Stimulated activated CD8-positive, alpha-beta memory T cell treated with anti-CD3 and anti-CD28 coated beads, Interleukin-7, amount 100 ng/mL, for 4 hours (primary cell): ENCODE results near the gene CKB.
"Not testable (repeated sequence)": the region's sequence is repeated elsewhere in the genome, so short reads cannot be mapped to it uniquely, and the experiment has no call there.

Source experiments
- DNase-seq, 2 donors: peaks; one replicate each; pipeline ENCODE4 v3.0.0-alpha.2; 2020; ENCODE audit warnings: low read depth in 2 of 2

The CKB gene

GRCh38 chr14:103512180-103512579 is 10.4 kb downstream of the CKB start:
- not testable (repeated sequence) for DNase-seq

- DNase-seq = no peak
Measured at GRCh38 chr14:103510724-103511693, 11.6 kb downstream of the CKB start.

GRCh38 chr14:103509864-103510723 is 12.5 kb downstream of the CKB start:
- DNase-seq = no peak

- DNase-seq = no peak
Measured at GRCh38 chr14:103508521-103509329, 13.9 kb downstream of the CKB start.

- no peak for DNase-seq
Measured at GRCh38 chr14:103507751-103508150, 14.9 kb downstream of the CKB start.

GRCh38 chr14:103504991-103505565 is 17.6 kb downstream of the CKB start:
- DNase-seq = no peak

GRCh38 chr14:103503296-103503695 is 19.3 kb downstream of the CKB start:
- DNase-seq = no peak

- DNase-seq = no peak
Measured at GRCh38 chr14:103502877-103503276, 19.8 kb downstream of the CKB start.

GRCh38 chr14:103501921-103502669 is 20.5 kb downstream of the CKB start:
- no peak for DNase-seq

GRCh38 chr14:103501041-103501870 is 21.4 kb downstream of the CKB start:
- no peak for DNase-seq

- peak; percentile 47 to 67 for DNase-seq
Measured at GRCh38 chr14:103500148-103500990, 22.3 kb downstream of the CKB start.

- no peak for DNase-seq
Measured at GRCh38 chr14:103499709-103500108, 22.9 kb downstream of the CKB start.

- DNase-seq = no peak
Measured at GRCh38 chr14:103496776-103497175, 25.9 kb downstream of the CKB start.

- no peak for DNase-seq
Measured at GRCh38 chr14:103495854-103496253, 26.8 kb downstream of the CKB start.

GRCh38 chr14:103492156-103492925 is 30.3 kb downstream of the CKB start:
- DNase-seq = no peak

GRCh38 chr14:103491691-103492090 is 30.9 kb downstream of the CKB start:
- DNase-seq = no peak

- no peak for DNase-seq
Measured at GRCh38 chr14:103489621-103490020, 33.0 kb downstream of the CKB start.

- no peak for DNase-seq
Measured at GRCh38 chr14:103488960-103489359, 33.7 kb downstream of the CKB start.
